ENCODE measurements around the gene PAQR8.
"Not testable (repeated sequence)": the region's sequence is repeated elsewhere in the genome, so short reads cannot be mapped to it uniquely, and the experiment has no call there.

Gene PAQR8

GRCh38 chr6:52415333-52415732 lies 53.4 kb downstream of the PAQR8 start:
- no peak for DNase-seq

GRCh38 chr6:52415917-52416628 lies 54.1 kb downstream of the PAQR8 start:
- DNase-seq = no peak

GRCh38 chr6:52416629-52417151 lies 54.7 kb downstream of the PAQR8 start:
- DNase-seq = peak; percentile 73

- peak; percentile 14 for DNase-seq
These were observed 55.7 kb downstream of the PAQR8 start for GRCh38 chr6:52417675-52418111.

GRCh38 chr6:52418606-52419005 lies 56.7 kb downstream of the PAQR8 start:
- DNase-seq = no peak

GRCh38 chr6:52419809-52420667 lies 58.1 kb downstream of the PAQR8 start, which contains the start of gene EFHC1:
EFHC1 (plus strand) TSS chr6:52420342; CDS start chr6:52420411, 69 bp downstream.
- peak; percentile 98 for DNase-seq

- DNase-seq = peak; percentile 66
These were observed 58.9 kb downstream of the PAQR8 start for GRCh38 chr6:52420668-52421358.

GRCh38 chr6:52422156-52422555 lies 60.2 kb downstream of the PAQR8 start:
- DNase-seq = no peak

- no peak for DNase-seq
These were observed 61.5 kb downstream of the PAQR8 start for GRCh38 chr6:52423448-52423847.

GRCh38 chr6:52423971-52424381 lies 62.0 kb downstream of the PAQR8 start:
- DNase-seq = peak; percentile 82

- no peak for DNase-seq
These were observed 62.6 kb downstream of the PAQR8 start for GRCh38 chr6:52424513-52424912.

- no peak for DNase-seq
These were observed 64.7 kb downstream of the PAQR8 start for GRCh38 chr6:52426667-52427066.

GRCh38 chr6:52433294-52433693 lies 71.3 kb downstream of the PAQR8 start:
- DNase-seq = not testable (repeated sequence)

- DNase-seq = no peak
These were observed 73.4 kb downstream of the PAQR8 start for GRCh38 chr6:52435345-52435744.

- DNase-seq = no peak
These were observed 77.0 kb downstream of the PAQR8 start for GRCh38 chr6:52438926-52439325.

- DNase-seq = peak; percentile 80
These were observed 92.6 kb downstream of the PAQR8 start for GRCh38 chr6:52454556-52454955.

GRCh38 chr6:52457096-52457495 lies 95.1 kb downstream of the PAQR8 start:
- DNase-seq = no peak
